ENCODE measurements around the gene CCDC85B. TPM values are rescaled to one million over a fixed set of nuclear protein-coding genes. Genes with fewer than 3 reads are reported as not detected.

CCDC85B gene
- total and polyA plus RNA-seq, 2 of the 13 experiments (the other 11 are each of a cell fraction or from before 2014, with no cell fraction given) = 8.2 to 19.5 TPM

DNA sequence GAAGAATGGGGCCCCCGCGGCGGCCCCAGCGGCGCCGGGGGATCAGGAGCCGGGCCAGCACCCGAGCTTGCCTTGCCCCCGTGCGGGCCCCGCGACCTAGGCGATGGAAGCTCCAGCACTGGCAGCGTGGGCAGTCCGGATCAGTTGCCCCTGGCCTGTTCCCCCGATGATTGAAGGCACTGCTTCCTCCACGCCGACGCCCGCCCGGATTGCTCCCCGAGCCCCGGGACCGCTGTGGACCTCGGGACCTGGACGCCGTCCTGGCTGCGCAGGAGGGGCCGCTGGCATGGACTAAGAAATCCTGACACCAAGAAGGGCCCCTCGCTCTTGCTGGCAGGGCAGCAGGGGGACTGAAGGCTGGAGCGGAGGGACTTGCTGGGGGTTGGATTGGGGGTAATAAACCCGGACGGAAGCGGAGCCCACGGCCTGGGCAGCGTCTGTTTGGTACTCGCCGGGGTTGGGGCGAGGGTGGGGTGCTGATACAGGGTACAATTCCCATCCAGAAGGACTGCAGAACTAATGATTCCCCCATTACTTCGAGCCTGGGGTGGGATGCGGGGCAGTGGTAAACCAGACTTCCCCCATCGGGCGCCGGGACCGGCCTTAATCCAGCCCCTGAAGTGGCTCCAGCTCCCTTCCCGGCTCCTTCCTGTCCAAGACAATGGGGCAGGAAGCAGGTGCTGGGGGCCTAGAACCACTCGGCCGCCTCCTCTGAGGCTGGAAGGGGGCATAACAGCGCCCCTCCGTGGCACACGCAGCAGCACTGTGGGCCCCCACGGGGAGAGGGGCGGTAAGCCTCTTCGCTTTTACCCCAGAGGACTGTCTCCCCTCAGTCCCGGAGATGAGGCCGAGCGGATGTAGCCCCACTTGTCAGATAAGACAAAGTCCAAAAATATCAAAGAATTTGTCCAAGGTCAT lies 1.0 kb downstream of the CCDC85B start (continued):
- TF ChIP-seq ARNT2 (CRISPR knock-in tag; IDR thresholded peaks at IDR 0.05; ENCODE audit: low read depth) (no peak), ZNF605 (CRISPR knock-in tag; IDR thresholded peaks at IDR 0.05) (0 out of 2 replicates have a peak, but pooled peaks have one; percentile 14), ZNF530 (CRISPR knock-in tag; IDR thresholded peaks at IDR 0.05; ENCODE audit: low read depth) (no peak), ZFP37 (CRISPR knock-in tag; IDR thresholded peaks at IDR 0.05; ENCODE audit: borderline replicate concordance) (no peak), ASH2L (IDR thresholded peaks at IDR 0.05; ENCODE audit: insufficient read length, low read depth, low read length) (no peak), MXD4 (CRISPR knock-in tag; IDR thresholded peaks at IDR 0.05) (peak; percentile 24), NR2C2 (CRISPR knock-in tag; IDR thresholded peaks at IDR 0.05; ENCODE audit: borderline replicate concordance) (peak; percentile 54), ZMYM4 (CRISPR knock-in tag; IDR thresholded peaks at IDR 0.05) (0 out of 2 replicates have a peak, but pooled peaks have one; percentile 24), ZNF124 (CRISPR knock-in tag; IDR thresholded peaks at IDR 0.05) (no peak), ZNF709 (CRISPR knock-in tag; IDR thresholded peaks at IDR 0.05) (no peak), FOXC1 (CRISPR knock-in tag; IDR thresholded peaks at IDR 0.05; ENCODE audit: borderline replicate concordance) (no peak), RFXANK (CRISPR knock-in tag; IDR thresholded peaks at IDR 0.05) (0 out of 2 replicates have a peak, but pooled peaks have one; percentile 49)
- TF ChIP-seq, protein P1, sequence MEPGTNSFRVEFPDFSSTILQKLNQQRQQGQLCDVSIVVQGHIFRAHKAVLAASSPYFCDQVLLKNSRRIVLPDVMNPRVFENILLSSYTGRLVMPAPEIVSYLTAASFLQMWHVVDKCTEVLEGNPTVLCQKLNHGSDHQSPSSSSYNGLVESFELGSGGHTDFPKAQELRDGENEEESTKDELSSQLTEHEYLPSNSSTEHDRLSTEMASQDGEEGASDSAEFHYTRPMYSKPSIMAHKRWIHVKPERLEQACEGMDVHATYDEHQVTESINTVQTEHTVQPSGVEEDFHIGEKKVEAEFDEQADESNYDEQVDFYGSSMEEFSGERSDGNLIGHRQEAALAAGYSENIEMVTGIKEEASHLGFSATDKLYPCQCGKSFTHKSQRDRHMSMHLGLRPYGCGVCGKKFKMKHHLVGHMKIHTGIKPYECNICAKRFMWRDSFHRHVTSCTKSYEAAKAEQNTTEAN (CRISPR knock-in tag; conservative IDR thresholded peaks at IDR 0.05) = no peak
- TF ChIP-seq, protein P2, sequence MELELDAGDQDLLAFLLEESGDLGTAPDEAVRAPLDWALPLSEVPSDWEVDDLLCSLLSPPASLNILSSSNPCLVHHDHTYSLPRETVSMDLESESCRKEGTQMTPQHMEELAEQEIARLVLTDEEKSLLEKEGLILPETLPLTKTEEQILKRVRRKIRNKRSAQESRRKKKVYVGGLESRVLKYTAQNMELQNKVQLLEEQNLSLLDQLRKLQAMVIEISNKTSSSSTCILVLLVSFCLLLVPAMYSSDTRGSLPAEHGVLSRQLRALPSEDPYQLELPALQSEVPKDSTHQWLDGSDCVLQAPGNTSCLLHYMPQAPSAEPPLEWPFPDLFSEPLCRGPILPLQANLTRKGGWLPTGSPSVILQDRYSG (CRISPR knock-in tag; IDR thresholded peaks at IDR 0.05) = no peak
- TF ChIP-seq, protein P3, sequence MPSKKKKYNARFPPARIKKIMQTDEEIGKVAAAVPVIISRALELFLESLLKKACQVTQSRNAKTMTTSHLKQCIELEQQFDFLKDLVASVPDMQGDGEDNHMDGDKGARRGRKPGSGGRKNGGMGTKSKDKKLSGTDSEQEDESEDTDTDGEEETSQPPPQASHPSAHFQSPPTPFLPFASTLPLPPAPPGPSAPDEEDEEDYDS (CRISPR knock-in tag; IDR thresholded peaks at IDR 0.05) = no peak
- TF ChIP-seq, protein P4, sequence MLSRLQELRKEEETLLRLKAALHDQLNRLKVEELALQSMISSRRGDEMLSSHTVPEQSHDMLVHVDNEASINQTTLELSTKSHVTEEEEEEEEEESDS (CRISPR knock-in tag; IDR thresholded peaks at IDR 0.05; ENCODE audit: borderline replicate concordance) = no peak
- TF ChIP-seq, protein P5, sequence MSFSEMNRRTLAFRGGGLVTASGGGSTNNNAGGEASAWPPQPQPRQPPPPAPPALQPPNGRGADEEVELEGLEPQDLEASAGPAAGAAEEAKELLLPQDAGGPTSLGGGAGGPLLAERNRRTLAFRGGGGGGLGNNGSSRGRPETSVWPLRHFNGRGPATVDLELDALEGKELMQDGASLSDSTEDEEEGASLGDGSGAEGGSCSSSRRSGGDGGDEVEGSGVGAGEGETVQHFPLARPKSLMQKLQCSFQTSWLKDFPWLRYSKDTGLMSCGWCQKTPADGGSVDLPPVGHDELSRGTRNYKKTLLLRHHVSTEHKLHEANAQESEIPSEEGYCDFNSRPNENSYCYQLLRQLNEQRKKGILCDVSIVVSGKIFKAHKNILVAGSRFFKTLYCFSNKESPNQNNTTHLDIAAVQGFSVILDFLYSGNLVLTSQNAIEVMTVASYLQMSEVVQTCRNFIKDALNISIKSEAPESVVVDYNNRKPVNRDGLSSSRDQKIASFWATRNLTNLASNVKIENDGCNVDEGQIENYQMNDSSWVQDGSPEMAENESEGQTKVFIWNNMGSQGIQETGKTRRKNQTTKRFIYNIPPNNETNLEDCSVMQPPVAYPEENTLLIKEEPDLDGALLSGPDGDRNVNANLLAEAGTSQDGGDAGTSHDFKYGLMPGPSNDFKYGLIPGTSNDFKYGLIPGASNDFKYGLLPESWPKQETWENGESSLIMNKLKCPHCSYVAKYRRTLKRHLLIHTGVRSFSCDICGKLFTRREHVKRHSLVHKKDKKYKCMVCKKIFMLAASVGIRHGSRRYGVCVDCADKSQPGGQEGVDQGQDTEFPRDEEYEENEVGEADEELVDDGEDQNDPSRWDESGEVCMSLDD (CRISPR knock-in tag; IDR thresholded peaks at IDR 0.05; ENCODE audit: borderline replicate concordance) = peak; percentile 88; the same call in 1 of the 2 replicates

Data from HepG2 (cell line).